GM19023 (cell line): ENCODE data around the gene AKNA.
"Not testable (repeated sequence)": the region's sequence is repeated elsewhere in the genome, so short reads cannot be mapped to it uniquely, and the experiment has no call there.

ENCODE experiments used
- ATAC-seq: cut with Tn5 transposase; IDR thresholded peaks from one replicate; pipeline ENCODE4 v1.9.1; 2021; ENCODE audit warnings: mild to moderate bottlenecking, moderate library complexity; ENCODE audit not compliant: unreplicated experiment

Gene AKNA

GRCh38 chr9:114341152-114341830 is 46.5 kb downstream of the AKNA start:
- ATAC-seq = no peak

GRCh38 chr9:114339130-114339908 is 48.5 kb downstream of the AKNA start:
- peak; percentile 55 for ATAC-seq

DNA sequence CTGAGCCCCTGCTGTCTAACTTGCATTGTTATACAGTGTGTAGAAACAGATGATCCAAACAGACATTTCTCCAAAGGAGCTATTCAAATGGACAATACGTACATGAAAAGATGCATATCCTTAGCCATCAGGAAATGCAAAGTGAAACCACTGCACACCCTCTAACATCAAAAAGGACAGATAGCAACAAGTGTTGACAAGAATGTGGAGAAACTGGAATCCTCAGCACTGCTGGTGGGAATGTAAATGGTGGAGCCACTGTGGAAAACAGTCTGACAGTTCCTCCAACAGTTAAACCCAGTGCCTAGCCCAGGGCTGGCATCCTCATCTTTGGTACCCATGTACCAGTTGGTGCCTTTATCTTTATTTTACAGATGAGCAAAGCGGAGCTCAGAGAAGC is 49.6 kb downstream of the AKNA start:
- ATAC-seq = no peak

- ATAC-seq = no peak
Measured at GRCh38 chr9:114336699-114337395, 50.9 kb downstream of the AKNA start.

GRCh38 chr9:114336157-114336556 is 51.6 kb downstream of the AKNA start:
- no peak for ATAC-seq

- no peak for ATAC-seq
Measured at GRCh38 chr9:114335745-114336144, 52.0 kb downstream of the AKNA start.

GRCh38 chr9:114334490-114334889 is 53.3 kb downstream of the AKNA start:
- no peak for ATAC-seq

GRCh38 chr9:114333718-114334117 is 54.1 kb downstream of the AKNA start:
- not testable (repeated sequence) for ATAC-seq

DNA sequence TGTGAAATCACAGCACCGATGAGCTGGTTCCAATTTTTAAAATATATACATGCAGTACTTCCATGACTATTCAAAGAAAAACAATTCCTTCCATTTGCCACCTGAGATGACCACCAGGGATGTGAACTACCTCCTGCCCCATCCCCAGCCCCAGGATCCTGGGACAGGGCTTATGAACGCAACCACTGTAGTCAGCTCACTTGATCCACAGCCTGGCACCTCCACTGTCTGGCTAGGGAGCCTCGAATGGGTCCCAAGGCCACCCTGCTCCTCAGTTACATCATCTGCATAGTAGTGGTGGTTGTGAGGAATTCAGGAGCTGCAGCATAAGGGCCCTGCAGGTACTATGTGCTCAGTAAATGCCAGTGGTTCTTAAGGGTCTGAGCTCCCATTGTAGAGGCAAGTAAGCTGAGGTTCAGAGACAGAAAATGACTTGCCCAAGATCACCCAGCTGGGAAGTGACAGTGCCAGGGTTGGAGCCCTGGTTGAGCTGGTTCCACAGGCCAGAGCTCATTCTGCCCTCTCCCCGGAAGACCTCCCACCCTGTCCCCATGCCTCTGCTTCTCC is 55.2 kb downstream of the AKNA start:
- not testable (repeated sequence) for ATAC-seq

DNA sequence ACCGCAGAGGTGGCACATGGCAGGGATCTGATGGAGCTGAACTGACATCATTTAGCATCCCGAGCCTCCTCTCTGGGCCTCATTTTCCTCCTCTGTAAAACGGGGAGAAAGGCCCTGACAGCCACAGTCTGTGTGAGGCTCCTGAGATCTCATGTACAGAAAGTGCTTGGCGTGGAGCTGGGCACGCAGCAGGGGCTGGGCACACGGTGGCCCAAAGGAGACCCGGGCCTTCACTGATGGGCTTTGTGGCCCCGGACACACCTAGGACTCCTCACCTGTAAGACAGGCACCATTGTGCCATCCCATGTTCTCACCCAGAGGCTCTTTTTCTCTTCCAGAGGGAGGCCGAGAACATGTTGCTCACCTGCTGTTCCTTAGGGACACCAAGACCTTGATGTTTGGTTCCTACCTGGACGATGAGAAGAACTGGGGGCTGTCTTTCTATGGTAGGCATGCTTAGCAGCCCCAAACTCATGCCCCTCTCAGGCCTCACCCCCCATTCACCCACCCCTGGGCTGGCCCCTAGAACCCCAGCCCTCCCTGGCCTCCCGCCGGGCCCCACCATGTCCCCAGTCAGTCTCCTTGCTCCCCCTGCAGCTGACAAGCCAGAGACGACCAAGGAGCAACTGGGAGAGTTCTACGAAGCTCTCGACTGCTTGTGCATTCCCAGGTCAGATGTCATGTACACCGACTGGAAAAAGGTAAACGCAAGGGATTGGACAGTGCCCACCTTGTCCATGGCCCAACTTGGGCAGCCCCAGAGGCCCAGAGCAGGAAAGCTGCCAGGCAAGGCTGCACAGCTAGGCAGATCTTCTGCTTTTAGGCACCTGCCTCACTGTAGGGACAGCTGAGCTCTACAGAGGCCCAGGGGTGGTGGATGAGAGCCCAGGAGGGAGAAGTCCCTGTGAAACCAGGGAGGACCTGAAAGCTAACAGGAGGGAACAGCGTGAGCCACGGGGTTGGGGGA is 56.3 kb downstream of the AKNA start:
- not testable (repeated sequence) for ATAC-seq

GRCh38 chr9:114330636-114331035 is 57.1 kb downstream of the AKNA start:
- ATAC-seq = no peak

- ATAC-seq = not testable (repeated sequence)
Measured at GRCh38 chr9:114329625-114330022, 58.2 kb downstream of the AKNA start, which contains the start of gene ORM2. Gene ORM2 (plus strand): TSS chr9:114329869. CDS start chr9:114329905, 36 bp downstream.

GRCh38 chr9:114328937-114329624 is 58.7 kb downstream of the AKNA start:
- not testable (repeated sequence) for ATAC-seq

DNA sequence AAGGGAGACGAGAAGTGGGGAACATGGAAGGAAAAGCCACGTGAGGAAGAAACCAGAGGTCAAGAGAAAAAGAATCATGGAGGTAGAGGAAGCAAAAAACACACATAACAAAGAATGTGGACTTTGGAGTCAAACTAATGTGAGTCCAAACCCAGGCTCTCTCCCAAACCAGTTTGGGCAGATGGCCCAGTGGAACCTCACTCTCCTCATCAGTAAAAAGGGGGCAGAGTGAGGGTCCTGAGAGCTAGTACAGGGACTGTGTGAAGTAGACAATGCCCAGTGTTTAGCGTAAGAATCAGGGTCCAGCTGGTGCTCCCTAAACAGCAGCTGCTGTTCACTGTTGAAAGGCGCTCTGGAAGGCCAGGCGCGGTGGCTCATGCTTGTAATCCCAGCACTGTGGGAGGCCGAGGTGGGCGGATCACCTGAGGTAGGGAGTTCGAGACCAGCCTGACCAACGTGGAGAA is 59.4 kb downstream of the AKNA start:
- not testable (repeated sequence) for ATAC-seq

DNA sequence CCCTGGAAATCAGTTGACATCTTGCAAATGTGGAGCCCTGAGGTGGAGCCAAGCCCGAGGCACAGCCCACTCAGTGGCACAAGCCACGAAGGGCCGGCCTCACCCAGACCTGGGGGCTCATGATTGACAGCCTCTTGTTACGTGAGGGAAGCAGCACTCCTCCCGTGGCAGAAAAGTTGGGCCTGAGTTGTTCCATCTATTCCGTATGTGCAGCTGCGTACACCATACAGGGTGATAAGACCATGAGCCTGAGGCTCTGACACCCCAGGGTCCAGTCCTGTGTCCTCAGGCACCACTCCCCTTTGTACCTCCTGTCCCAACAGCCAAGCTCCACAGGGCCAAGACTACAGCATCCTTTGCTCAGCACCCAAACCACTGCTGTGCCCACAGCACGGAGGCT is 60.0 kb downstream of the AKNA start:
- ATAC-seq = no peak

DNA sequence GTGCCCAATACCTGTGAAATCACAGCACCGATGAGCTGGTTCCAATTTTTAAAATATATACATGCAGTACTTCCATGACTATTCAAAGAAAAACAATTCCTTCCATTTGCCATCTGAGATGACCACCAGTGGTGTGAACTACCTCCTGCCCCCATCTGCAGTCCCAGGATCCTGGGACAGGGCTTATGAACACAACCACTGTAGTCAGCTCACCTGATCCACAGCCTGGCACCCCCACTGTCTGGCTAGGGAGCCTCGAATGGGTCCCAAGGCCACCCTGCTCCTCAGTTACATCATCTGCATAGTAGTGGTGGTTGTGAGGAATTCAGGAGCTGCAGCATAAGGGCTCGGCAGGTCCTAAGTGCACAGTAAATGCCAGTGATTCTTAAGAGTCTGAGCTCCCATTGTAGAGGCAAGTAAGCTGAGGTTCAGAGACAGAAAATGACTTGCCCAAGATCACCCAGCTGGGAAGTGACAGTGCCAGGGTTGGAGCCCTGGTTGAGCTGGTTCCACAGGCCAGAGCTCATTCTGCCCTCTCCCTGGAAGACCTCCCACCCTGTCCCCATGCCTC is 62.0 kb downstream of the AKNA start:
- not testable (repeated sequence) for ATAC-seq

DNA sequence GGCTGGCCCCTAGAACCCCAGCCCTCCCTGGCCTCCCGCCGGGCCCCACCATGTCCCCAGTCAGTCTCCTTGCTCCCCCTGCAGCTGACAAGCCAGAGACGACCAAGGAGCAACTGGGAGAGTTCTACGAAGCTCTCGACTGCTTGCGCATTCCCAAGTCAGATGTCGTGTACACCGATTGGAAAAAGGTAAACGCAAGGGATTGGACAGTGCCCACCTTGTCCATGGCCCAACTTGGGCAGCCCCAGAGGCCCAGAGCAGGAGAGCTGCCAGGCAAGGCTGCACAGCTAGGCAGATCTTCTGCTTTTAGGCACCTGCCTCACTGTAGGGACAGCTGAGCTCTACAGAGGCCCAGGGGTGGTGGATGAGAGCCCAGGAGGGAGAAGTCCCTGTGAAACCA is 62.8 kb downstream of the AKNA start:
- ATAC-seq = not testable (repeated sequence)

DNA sequence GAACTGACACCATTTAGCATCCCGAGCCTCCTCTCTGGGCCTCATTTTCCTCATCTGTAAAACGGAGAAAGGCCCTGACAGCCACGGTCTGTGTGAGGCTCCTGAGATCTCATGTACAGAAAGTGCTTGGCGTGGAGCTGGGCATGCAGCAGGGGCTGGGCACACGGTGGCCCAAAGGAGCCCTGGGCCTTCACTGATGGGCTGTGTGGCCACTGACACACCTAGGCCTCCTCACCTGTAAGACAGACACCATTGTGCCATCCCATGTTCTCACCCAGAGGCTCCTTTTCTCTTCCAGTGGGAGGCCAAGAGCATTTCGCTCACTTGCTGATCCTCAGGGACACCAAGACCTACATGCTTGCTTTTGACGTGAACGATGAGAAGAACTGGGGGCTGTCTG is 63.3 kb downstream of the AKNA start:
- no peak for ATAC-seq

GRCh38 chr9:114323849-114324248 is 63.9 kb downstream of the AKNA start:
- not testable (repeated sequence) for ATAC-seq
